ENCODE data around the gene COPG1.

DNA sequence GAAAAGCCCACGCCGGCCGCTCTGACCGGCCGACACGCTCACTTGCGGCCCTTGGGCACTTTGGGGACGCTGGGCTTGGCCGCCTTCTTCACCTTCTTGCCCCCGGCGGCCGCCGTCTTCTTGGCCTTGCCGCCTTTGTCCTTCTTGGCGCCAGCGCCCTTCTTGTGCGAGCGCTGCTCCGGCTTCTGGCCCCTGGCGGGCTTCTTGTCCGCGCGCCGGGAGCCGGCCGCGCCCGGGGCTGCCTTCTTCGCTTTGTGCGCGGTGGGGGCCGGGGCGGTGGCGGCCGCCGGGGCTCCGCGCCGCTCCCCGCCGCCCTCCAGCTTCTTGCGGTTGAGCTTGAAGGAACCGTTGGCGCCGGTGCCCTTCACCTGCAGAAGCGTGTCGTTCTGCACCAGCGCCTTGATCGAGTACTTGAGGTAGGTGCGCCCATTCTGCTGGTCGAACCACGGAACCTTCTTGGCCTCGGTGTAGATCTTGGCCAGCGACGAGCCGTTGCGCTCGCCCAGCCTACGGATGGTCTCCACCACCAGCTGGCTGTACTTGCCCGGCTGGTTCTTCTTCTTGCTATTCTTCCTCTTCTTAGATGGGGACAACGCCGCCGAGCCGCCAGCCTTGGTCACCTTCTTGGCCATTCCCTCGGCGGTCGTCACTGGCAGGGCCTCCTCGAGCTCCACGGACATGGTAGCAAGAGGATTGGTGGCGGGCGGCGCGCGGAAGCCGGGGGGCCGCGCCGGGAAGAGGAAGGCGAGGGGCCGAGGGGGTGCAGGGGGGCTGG is 66.0 kb downstream of the COPG1 start:
- no peak for TF ChIP-seq POLR2A (IDR thresholded peaks at IDR 0.05)
- TF ChIP-seq, protein P1, sequence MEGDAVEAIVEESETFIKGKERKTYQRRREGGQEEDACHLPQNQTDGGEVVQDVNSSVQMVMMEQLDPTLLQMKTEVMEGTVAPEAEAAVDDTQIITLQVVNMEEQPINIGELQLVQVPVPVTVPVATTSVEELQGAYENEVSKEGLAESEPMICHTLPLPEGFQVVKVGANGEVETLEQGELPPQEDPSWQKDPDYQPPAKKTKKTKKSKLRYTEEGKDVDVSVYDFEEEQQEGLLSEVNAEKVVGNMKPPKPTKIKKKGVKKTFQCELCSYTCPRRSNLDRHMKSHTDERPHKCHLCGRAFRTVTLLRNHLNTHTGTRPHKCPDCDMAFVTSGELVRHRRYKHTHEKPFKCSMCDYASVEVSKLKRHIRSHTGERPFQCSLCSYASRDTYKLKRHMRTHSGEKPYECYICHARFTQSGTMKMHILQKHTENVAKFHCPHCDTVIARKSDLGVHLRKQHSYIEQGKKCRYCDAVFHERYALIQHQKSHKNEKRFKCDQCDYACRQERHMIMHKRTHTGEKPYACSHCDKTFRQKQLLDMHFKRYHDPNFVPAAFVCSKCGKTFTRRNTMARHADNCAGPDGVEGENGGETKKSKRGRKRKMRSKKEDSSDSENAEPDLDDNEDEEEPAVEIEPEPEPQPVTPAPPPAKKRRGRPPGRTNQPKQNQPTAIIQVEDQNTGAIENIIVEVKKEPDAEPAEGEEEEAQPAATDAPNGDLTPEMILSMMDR (IDR thresholded peaks at IDR 0.05) = no peak
